ENCODE data around the gene ADAMTS12.

The ADAMTS12 gene

DNA sequence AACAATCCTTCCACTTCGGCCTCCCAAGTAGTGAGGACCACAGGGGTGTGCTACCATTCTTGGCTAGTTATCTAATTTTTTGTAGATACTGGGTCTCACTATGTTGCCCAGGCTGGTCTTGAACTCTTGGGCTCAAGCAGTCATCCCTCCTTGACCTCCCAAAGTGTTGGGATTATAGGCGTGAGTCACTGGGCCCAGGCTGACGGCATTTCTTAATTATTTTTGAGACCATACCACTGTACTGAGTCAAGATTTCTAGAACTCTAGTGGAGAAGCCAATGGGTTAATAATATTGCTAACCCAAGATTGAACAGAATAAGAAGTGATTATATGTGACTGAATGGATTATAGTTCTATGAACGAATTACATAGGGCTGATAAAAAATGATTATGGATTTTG is 384.4 kb downstream of the ADAMTS12 start:
- H3K4me3 ChIP-seq (ENCODE audit: control insufficient read depth, low read depth, low read length) = no peak overlapping the region
- TF ChIP-seq, protein P1, sequence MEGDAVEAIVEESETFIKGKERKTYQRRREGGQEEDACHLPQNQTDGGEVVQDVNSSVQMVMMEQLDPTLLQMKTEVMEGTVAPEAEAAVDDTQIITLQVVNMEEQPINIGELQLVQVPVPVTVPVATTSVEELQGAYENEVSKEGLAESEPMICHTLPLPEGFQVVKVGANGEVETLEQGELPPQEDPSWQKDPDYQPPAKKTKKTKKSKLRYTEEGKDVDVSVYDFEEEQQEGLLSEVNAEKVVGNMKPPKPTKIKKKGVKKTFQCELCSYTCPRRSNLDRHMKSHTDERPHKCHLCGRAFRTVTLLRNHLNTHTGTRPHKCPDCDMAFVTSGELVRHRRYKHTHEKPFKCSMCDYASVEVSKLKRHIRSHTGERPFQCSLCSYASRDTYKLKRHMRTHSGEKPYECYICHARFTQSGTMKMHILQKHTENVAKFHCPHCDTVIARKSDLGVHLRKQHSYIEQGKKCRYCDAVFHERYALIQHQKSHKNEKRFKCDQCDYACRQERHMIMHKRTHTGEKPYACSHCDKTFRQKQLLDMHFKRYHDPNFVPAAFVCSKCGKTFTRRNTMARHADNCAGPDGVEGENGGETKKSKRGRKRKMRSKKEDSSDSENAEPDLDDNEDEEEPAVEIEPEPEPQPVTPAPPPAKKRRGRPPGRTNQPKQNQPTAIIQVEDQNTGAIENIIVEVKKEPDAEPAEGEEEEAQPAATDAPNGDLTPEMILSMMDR (conservative IDR thresholded peaks at IDR 0.05; ENCODE audit: control insufficient read depth, insufficient read depth, low read depth, low read length) = no peak
- no peak for DNase-seq (ENCODE audit: low read depth)

DNA sequence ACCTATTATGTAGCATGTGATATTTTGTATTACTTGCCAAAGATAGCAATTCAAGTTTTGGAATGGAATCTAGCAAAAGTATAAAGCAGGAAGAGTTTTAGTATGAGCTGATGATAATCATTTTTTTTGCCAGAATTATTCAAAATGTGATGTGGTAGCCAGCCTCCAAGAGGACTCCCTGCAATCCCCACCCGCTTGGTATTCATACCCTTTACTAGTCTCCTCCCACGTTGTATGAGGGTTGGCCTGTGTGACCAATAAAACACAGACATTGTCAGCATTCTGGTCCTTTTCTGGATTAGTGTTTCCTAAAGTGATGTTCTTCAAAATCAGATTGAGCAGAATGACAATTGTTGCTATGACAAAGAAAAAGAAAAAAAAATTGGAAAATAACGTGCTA is 387.2 kb downstream of the ADAMTS12 start:
- DNase-seq (ENCODE audit: low read depth) = no peak
- TF ChIP-seq, protein P1 (conservative IDR thresholded peaks at IDR 0.05; ENCODE audit: control insufficient read depth, insufficient read depth, low read depth, low read length) = no peak

DNA sequence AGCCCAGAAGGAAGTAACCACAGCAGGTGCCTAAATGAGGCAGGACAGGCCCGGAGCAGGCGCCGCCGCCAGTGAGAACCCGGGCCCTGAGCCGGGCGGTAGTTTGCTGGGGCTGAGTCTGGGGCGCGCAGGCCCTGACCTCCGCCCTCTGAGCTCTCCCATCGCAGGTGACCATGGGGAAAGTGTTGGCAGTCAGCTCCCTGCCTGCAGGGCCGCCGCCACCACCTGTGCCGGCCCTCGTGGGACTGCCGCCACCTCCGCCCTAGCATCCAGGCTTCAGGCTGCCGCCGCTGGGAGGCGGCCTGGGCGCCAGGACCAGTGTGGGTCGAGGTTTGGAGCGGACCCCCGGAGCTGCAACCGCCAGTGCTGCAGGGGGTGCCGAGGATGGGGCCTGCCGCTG is 389.9 kb downstream of the ADAMTS12 start:
- TF ChIP-seq, protein P1 (conservative IDR thresholded peaks at IDR 0.05; ENCODE audit: control insufficient read depth, insufficient read depth, low read depth, low read length) = no peak
- no peak overlapping the region for H3K4me3 ChIP-seq (ENCODE audit: control insufficient read depth, low read depth, low read length)
- DNase-seq (ENCODE audit: low read depth) = no peak

More for the DNA sequence above, 387.2 kb downstream of the ADAMTS12 start:
- no peak overlapping the region for H3K4me3 ChIP-seq (ENCODE audit: control insufficient read depth, low read depth, low read length)

DNA sequence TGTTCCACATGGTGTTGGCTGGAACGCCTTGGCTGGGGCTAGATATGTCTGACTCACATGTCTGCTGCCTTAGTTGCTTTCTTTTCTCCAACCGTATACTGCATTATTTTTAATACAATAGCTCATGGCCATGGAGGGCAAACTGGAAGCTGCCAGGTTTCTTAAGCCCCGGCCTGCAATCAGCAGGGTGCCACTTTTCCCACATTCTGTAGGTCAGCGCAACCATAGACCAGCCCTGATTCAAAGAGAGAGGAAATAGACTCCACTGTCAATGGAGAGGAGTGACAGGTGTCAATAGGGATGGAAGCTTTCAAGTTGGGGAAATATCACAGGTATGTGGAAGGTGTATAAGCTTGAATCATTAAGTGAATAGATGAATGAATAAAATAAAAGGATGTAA is 390.5 kb downstream of the ADAMTS12 start:
- DNase-seq (ENCODE audit: low read depth) = no peak
- TF ChIP-seq, protein P1 (conservative IDR thresholded peaks at IDR 0.05; ENCODE audit: control insufficient read depth, insufficient read depth, low read depth, low read length) = no peak
- H3K4me3 ChIP-seq (ENCODE audit: control insufficient read depth, low read depth, low read length) = no peak overlapping the region

DNA sequence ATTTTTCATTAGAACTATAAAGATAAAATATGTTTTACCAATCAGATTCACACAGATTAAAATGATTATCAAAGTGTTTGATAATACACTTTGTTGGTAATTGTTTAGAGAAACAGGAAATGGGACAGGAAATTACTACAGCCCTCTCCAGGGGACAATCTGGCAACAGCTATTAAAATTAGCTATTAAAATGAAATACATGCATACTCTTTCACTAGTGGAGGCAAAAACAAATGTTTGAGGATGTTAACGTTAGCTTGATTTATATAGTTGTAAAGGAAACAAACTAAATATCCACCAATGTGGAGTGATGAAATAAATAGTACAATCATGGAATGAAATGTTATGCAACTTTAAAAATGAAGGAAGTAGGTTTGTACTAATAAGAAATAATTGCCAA is 397.3 kb downstream of the ADAMTS12 start:
- TF ChIP-seq, protein P1 (conservative IDR thresholded peaks at IDR 0.05; ENCODE audit: control insufficient read depth, insufficient read depth, low read depth, low read length) = no peak
- H3K4me3 ChIP-seq (ENCODE audit: control insufficient read depth, low read depth, low read length) = no peak overlapping the region
- DNase-seq (ENCODE audit: low read depth) = no peak

DNA sequence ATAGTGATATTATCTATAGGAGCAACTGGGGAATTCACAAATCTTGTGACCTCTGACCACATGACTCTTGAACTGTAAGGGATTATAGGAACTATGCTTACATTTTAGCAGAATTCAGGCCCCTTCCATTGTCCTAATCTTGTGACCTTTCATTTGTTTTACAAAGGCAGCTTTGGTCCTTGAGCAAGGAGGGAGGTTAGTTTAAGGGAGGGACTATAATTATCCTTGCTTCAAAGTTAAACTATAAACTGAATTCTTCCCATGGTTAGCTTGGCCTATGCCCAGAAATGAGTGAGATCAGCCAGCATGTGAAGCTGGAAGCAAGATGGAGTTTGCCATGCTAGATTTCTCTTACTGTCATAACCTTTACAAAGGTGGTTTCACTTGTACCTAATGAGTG is 399.8 kb downstream of the ADAMTS12 start:
- no peak for DNase-seq (ENCODE audit: low read depth)
- H3K4me3 ChIP-seq (ENCODE audit: control insufficient read depth, low read depth, low read length) = no peak overlapping the region
- TF ChIP-seq, protein P1 (conservative IDR thresholded peaks at IDR 0.05; ENCODE audit: control insufficient read depth, insufficient read depth, low read depth, low read length) = no peak

DNA sequence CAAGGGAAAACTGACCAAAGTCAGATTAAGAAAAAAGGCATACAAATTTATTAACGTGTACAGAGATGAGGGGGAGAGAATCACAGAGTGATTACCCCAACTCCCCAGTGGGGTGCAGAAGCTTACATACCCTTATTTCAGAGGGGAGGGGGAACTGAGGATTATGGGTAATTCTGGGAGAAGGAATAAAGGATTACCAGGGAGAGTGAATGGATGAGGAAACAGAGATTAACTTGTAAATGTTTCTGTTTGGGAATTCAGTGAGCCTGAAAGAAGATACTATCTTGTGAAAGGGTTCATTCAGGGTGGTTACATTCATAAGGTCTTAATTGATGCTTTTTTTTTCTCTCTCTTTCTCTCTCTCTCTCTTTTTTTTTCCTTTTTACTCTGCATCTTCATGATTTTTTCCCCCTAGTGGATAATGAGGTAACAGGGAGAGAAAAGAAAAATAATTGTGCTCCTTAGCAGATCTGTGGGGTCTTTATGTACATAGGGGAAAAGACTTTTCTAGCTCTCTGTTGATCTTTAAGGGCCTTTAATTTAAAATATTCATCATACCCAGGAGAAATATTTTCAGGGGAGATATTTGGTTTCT is 401.6 kb downstream of the ADAMTS12 start:
- TF ChIP-seq, protein P1 (conservative IDR thresholded peaks at IDR 0.05; ENCODE audit: control insufficient read depth, insufficient read depth, low read depth, low read length) = no peak
- DNase-seq (ENCODE audit: low read depth) = no peak
- H3K4me3 ChIP-seq (ENCODE audit: control insufficient read depth, low read depth, low read length) = no peak overlapping the region

Data from fibroblast of mammary gland (primary cell).